Stimulated activated effector memory CD8-positive, alpha-beta T cell treated with anti-CD3 and anti-CD28 coated beads, Interleukin-12 subunit alpha, Interleukin-12 subunit beta, amount 100 ng/mL, for 72 hours (primary cell): ENCODE data around the gene RIOK1.
A peak's percentile ranks its signal among the peaks of the same experiment; 100 is the strongest.
"Not testable (repeated sequence)": the region's sequence is repeated elsewhere in the genome, so short reads cannot be mapped to it uniquely, and the experiment has no call there.

Experiments used
- ATAC-seq: fragments of 150-1000 bp; cut with Tn5 transposase; 2 replicates; pipeline ENCODE4 v1.10.0; 2021
- DNase-seq, 2 donors: peaks; one replicate each; pipeline ENCODE4 v3.0.0; 2021 to 2022; ENCODE audit warnings: low spot score in 2 of 2
- H3K27ac Mint-ChIP-seq: one replicate; pipeline ENCODE4 v1.8.0; 2022; ENCODE audit warnings: mild to moderate bottlenecking, mixed read lengths
- H3K36me3 Mint-ChIP-seq: one replicate; pipeline ENCODE4 v1.8.0; 2022; ENCODE audit warnings: mild to moderate bottlenecking, mixed read lengths
- H3K4me1 Mint-ChIP-seq: one replicate; pipeline ENCODE4 v1.8.0; 2022; ENCODE audit warnings: mixed read lengths
- H3K4me3 Mint-ChIP-seq: one replicate; pipeline ENCODE4 v1.8.0; 2022; ENCODE audit warnings: mild to moderate bottlenecking, mixed read lengths
- H3K9me3 Mint-ChIP-seq: one replicate; pipeline ENCODE4 v1.8.0; 2022; ENCODE audit warnings: mixed read lengths

Gene RIOK1

DNA sequence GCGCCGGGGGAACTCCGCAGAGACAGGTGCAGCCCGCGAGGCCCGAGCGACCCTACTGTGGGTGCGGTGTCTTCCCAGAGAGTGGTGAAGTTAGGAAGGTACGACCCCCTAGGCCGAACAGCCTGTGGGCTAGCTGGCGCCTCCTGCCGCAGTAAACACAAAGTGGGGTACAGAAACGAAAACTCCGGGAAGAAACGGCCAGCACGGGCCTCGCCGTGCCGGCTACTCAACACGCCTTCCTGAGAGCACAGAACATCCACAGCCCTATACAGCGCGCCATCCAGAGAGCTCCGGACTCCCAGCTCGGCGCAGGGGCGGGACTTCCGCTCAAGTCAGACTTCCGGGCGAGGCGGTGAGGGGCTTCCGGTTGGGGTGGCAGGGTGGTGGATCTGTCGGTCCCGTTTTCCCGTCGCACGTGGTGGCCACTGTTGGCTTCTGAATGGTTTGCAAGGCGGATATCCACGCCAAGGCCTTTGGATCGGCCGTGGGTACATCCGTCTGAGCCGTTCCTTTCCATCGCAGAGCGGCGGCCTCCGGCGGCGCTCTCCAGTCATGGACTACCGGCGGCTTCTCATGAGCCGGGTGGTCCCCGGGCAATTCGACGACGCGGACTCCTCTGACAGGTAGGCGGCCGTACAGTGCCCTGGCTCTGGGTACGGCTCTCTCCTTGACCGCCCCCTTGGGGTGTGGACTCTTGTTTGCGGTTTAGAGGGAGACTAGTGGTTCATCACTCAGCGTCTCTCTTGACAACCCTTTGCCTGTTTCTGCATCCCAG lies at the start of gene RIOK1, which contains the start of gene CAGE1:
RIOK1 (plus strand) TSS at position 358 of the 775 bp plus-strand sequence; CDS start at position 553, 195 bp downstream.
CAGE1 (minus strand) TSS at position 292 of the 775 bp plus-strand sequence. CDS start 2,569 bp downstream, outside the sequence.
- ATAC-seq, result peak; percentile 98
- Mint-ChIP-seq H3K4me3 (peak within 1 kb of the TSS; percentile 81), H3K4me1 (peaks cover 44% of the 10 kb centered on the region), H3K27ac (peak within 1 kb of the TSS; percentile 93), H3K36me3 (peaks cover 40% of the 10 kb centered on the region), H3K9me3 (no peaks in the 10 kb centered on the region)
- peak; percentile 78 to 97 for DNase-seq

DNA sequence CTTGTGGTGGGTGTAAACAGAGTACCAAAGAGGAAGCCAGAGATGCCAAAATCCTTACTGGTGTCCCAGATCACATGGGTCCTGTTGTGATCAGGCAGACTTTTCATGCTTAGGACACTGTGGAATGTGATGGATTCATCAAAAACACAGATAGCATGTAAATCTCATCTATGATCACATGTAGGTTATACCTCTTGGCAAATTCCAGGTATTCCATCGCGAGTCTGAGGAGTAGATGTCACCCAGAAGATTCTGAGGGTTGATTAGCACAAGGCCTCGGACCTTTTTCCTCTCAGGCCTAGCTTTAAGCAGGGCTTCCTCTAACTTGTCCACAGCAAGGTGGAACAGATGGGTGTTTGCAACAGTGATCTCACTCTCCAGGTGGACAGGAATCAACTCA lies 48.3 kb upstream of the RIOK1 start:
- H3K36me3 Mint-ChIP-seq, result no peaks in the 10 kb centered on the region
- no peak overlapping the region for H3K27ac Mint-ChIP-seq
- H3K9me3 Mint-ChIP-seq, result no peaks in the 10 kb centered on the region
- DNase-seq, result no peak
- no peak for ATAC-seq
- no peaks in the 10 kb centered on the region for H3K4me1 Mint-ChIP-seq
- no peak overlapping the region for H3K4me3 Mint-ChIP-seq

DNA sequence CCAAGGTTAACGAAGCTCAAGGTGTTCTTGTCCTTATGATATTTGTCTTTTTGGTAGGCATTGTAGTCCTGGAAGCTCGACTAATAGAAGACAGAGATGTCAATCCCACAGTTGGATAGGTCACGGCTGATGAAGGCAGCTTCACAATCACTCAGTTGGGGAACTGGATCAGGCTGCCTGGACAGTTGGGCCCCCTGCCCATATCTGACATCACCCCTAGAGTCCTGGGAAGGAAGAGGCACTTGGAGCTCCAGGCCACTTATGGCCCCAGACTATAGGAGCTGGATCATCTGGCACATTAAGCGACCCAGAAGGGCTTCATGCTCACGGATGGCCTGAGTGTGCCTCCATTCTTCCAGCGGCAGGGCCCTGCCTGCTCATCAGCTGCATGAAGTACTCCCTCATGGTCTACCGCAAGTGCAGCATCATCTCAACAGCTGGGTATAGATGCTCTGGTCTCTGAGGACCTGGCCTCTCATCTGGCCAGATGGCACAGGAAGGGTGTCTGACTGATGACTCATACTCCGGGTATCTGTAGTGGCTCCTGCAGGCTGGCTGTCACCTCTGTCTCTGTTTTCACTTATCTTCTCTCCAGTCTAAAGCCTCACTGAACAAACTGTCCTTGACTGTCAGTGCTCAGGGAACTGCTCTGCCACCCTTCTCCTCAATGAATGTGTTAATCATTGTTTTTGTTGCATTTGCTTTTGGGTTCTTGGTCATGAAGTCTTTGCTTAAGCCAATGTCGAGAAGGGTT lies 47.4 kb upstream of the RIOK1 start:
- H3K9me3 Mint-ChIP-seq, result no peaks in the 10 kb centered on the region

DNA sequence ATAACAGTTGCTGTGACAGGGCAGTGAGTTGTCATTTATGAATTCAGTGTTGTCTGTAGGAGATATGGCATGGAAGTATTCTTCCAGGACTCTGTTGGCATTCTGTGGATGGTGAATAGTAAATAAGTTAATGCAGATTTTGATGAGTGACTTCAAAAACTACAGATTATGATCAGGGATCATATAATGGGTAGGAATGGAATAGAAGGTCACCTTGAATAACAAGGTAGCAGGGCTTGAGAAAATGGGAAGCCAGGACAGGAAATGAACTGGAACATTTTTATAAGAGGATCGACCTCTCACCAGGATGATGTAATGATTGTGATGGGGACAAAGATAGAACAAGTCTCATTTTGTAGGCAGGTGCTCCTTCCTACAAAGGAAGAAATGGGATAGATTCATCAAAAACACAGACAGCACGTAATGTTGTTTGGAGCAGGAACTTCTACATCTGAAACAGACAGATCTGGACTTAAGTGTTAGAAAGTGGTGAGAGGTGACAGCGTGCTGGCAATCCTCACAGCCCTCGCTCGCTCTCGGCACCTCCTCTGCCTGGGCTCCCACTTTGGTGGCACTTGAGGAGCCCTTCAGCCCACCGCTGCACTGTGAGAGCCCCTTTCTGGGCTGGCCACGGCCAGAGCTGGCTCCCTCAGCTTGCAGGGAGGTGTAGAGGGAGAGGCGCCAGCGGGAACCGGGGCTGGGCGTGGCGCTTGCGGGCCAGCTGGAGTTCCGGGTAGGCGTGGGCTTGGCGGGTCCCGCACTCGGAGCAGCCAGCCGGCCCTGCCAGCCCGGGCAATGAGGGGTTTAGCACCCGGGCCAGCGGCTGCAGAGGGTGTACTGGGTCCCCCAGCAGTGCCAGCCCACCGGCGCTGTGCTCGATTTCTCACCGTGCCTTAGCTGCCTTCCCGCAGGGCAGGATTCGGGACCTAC lies 45.8 kb upstream of the RIOK1 start:
- Mint-ChIP-seq H3K9me3 (no peaks in the 10 kb centered on the region), H3K36me3 (no peaks in the 10 kb centered on the region), H3K4me3 (no peak overlapping the region), H3K27ac (no peak overlapping the region), H3K4me1 (no peaks in the 10 kb centered on the region)
- ATAC-seq (no peak), DNase-seq (no peak)

More for the DNA sequence above, 47.4 kb upstream of the RIOK1 start:
- ATAC-seq, result peak; percentile 66
- Mint-ChIP-seq H3K36me3 (no peaks in the 10 kb centered on the region), H3K4me3 (no peak overlapping the region), H3K27ac (no peak overlapping the region), H3K4me1 (no peaks in the 10 kb centered on the region)
- DNase-seq, result no peak

DNA sequence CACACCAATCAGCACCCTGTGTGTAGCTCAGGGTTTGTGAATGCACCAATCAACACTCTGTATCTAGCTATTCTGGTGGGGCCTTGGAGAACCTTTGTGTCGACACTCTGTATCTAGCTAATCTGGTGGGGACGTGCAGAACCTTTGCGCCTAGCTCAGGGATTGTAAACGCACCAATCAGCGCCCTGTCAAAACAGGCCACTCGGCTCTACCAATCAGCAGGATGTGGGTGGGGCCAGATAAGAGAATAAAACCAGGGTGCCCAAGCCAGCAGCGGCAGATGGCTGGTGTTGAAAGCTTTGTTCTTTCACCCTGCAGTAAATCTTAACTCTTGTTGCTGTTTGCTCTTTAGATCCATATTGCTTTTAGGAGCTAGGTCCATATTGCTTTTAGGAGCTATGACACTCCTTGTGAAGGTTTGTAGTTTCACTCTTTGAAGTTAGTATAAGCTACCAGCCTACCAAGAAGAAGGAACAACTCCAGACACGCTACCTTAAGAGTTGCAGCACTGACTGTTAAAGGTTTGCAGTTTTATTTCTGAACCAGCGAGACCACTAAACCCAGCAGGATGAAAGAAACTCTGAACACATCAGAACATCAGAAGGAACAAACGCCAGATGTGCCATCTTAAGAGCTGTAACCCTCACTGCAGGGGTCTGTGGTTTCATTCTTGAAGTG lies 44.7 kb upstream of the RIOK1 start:
- H3K27ac Mint-ChIP-seq, H3K4me1 Mint-ChIP-seq, H3K36me3 Mint-ChIP-seq, DNase-seq, H3K9me3 Mint-ChIP-seq, ATAC-seq, H3K4me3 Mint-ChIP-seq: not testable (repeated sequence)

DNA sequence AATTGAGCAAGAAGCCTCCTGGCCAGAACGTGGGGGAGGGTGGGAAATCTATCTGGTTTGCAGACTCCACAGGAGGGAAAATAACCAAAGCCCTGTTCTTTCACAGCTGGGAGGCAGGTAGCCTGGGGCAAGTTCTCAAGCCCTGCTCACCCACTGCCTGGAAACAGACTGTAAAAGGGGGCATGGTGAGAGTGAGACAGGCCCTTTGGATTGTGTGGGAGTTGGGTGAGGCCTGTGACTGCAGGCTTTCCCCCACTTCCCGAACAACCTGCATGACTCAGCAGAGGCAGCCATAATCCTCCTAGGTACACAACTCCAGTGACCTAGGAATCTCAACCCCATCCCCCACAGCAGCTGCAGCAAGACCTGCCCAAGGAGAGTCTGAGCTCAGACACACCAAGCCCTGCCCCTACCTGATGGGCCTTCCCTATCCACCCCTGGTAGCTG lies 42.0 kb upstream of the RIOK1 start:
- H3K27ac Mint-ChIP-seq, result peak overlapping the region; percentile 32
- not testable (repeated sequence) for DNase-seq, H3K9me3 Mint-ChIP-seq, H3K36me3 Mint-ChIP-seq, H3K4me3 Mint-ChIP-seq, ATAC-seq, H3K4me1 Mint-ChIP-seq

DNA sequence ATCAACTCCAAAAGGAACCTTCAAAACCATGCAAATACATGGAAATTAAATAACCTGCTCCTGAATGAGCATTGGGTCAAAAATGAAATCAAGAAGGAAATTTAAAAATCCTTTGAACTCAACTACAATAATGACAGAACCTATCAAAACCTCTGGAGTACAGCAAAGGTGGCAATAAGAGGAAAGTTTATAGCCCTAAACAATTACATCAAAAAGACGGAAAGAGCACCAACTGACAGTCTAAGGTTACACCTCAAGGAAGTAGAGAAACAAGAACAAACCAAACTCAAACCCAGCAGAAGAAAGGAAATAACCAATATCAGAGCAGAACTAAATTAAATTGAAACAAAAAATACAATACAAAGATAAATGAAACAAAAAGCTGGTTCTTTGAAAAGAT lies 39.0 kb upstream of the RIOK1 start:
- not testable (repeated sequence) for ATAC-seq, H3K27ac Mint-ChIP-seq, DNase-seq

DNA sequence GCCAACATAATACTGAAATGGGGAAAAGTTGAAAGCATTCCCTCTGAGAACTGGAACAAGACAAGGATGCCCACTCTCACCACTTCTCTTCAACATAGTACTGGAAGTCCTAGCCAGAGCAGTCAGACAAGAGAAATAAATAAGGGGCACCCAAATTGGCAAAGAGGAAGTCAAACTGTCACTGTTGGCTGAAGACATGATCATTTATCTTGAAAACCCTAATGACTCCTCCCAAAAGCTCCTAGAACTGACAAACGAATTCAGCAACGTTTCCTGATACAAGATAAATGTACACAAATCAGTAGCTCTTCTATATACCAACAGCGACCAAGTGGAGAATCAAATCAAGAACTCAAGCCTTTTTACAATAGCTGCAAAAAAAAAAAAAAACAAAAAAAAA lies 37.7 kb upstream of the RIOK1 start:
- ATAC-seq, H3K4me1 Mint-ChIP-seq, H3K27ac Mint-ChIP-seq, H3K36me3 Mint-ChIP-seq, DNase-seq, H3K9me3 Mint-ChIP-seq, H3K4me3 Mint-ChIP-seq: not testable (repeated sequence)

More for the DNA sequence above, 39.0 kb upstream of the RIOK1 start:
- H3K4me3 Mint-ChIP-seq, H3K9me3 Mint-ChIP-seq, H3K36me3 Mint-ChIP-seq, H3K4me1 Mint-ChIP-seq: not testable (repeated sequence)

DNA sequence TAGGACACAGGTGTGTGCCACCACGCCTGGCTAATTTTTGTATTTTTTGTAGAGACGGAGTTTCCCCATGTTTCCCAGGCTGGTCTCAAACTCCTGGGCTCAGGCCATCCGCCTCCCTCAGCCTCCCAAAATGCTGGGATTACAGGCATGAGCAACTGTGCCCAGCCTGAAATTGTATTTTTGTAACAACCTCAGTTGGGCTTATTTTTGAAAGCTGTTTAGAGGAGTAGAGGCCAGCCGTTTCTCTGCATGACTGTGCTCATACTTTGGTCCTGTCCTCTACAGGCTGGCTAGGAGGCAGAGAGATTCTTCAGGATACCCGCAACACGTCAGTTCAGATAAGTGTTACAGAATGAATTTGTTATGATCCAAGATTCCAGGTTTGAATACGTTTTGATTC lies 22.2 kb upstream of the RIOK1 start:
- ATAC-seq, result no peak
- H3K27ac Mint-ChIP-seq, result no peak overlapping the region

DNA sequence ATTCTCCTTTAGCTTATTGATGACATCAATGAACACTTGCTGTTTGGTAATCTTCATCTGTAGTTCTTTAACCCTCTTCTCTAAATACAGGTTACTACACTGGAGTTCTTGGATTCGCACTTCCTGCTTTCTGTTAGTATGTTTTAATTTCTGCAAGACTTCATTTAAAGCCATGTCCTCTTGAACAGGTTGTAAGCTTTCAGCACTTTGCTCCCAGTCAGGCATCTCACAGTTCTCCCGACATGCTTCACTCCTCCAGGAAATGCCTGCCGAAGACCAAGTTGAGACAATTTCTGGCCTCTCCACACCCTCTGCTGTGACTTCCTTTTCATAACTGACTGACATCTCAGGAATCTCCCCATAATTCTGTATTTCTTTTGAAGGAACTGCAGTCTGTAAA lies 15.9 kb upstream of the RIOK1 start:
- Mint-ChIP-seq H3K27ac (no peak overlapping the region), H3K36me3 (no peaks in the 10 kb centered on the region), H3K4me1 (no peaks in the 10 kb centered on the region), H3K9me3 (no peaks in the 10 kb centered on the region), H3K4me3 (no peak overlapping the region)
- ATAC-seq (no peak), DNase-seq (no peak)

More for the DNA sequence above, 22.2 kb upstream of the RIOK1 start:
- no peaks in the 10 kb centered on the region for H3K9me3 Mint-ChIP-seq
- H3K36me3 Mint-ChIP-seq, result no peaks in the 10 kb centered on the region
- H3K4me3 Mint-ChIP-seq, result no peak overlapping the region
- no peaks in the 10 kb centered on the region for H3K4me1 Mint-ChIP-seq
- no peak for DNase-seq

DNA sequence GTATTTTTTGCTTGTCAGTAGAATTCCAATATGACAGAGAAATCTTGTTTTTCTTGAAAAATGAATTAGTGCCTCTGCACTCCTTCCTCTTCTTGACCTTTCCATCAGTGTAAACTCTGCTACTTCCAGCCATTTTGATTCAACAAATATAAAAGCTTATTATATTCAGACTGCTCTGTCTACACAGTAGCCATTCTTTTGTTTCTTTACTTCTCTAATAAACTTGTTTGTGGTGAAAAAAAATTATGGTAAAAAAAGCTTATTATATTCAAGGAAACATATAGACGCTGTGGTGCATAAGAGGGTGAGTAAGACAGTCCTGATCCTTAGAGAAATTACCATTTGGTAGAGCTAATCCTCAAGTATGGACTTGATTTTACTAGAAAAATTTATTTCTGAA lies 11.6 kb upstream of the RIOK1 start:
- H3K27ac Mint-ChIP-seq, result no peak overlapping the region
- H3K4me3 Mint-ChIP-seq, result no peak overlapping the region
- no peaks in the 10 kb centered on the region for H3K9me3 Mint-ChIP-seq
- ATAC-seq (no peak), DNase-seq (no peak)
- H3K4me1 Mint-ChIP-seq, result no peaks in the 10 kb centered on the region
- no peaks in the 10 kb centered on the region for H3K36me3 Mint-ChIP-seq

DNA sequence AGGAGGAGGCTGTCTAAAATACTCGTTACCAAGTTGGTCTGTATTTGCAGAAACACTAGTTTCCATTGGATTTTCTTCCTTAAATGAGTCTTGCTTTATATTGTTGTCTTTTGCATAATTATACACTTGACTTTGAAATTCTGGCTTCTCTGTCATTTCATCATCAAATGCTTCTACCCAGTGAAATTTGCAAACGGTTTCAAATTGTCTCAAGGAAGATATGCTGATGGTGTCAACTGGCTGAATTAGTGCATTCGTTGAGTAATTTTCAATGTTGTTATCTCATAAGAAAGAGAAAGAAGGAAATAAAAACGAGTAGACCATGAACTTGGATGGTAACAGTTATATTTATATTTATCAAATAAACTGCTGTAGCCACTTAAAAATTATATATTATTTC lies 10.9 kb upstream of the RIOK1 start:
- Mint-ChIP-seq H3K36me3 (no peaks in the 10 kb centered on the region), H3K9me3 (no peaks in the 10 kb centered on the region), H3K27ac (no peak overlapping the region), H3K4me3 (no peak overlapping the region), H3K4me1 (no peaks in the 10 kb centered on the region)
- DNase-seq (no peak), ATAC-seq (no peak)

DNA sequence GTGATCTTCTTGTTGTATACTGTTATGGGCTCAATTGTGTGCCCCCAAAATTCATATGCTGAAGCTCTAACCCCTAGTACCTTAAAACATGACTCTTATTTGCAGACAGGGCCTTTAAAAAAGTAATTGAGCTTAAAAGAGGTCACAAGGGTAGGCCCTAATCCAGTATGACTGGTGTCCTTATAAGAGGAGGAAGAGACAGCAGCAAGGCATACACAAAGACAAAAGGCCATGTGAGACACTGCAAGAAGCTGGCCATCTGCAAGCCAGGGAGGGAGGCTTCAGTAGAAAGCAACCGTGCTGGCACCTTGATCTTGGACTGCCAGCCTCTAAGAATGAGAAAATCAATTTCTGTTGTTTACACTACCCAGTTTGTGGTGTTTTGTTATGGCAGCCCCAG lies 8.5 kb upstream of the RIOK1 start:
- Mint-ChIP-seq H3K27ac (no peak overlapping the region), H3K4me3 (no peak overlapping the region), H3K4me1 (no peaks in the 10 kb centered on the region), H3K9me3 (no peaks in the 10 kb centered on the region), H3K36me3 (no peaks in the 10 kb centered on the region)
- DNase-seq (no peak), ATAC-seq (no peak)

DNA sequence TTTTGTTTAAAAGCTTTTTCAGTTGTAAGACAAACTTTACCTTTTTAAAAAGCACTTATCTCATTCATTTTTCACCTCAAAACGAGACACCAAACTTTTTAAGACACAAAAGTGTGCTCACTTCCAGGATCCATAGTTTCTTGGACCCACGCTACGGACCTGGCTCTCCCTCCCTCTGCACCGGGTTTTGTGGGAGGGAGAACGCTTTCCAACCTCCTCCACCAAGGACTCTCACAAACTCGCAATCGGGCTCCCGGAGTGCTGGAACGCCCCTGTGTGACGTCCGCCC lies 502 bp upstream of the RIOK1 start:
- ATAC-seq (no peak), DNase-seq (no peak)
- peaks cover 44% of the 10 kb centered on the region for H3K4me1 Mint-ChIP-seq

More for the DNA sequence above, 502 bp upstream of the RIOK1 start:
- Mint-ChIP-seq H3K36me3 (peaks cover 35% of the 10 kb centered on the region), H3K9me3 (no peaks in the 10 kb centered on the region), H3K4me3 (peak overlapping the region; percentile 81), H3K27ac (peak overlapping the region; percentile 93)
